Adipocyte (in vitro differentiated cells): ENCODE data around the gene TASP1.

Source experiments
- DNase-seq: peaks from one replicate; pipeline ENCODE4 v3.0.0-alpha.2; 2015; ENCODE audit warnings: low read depth
- H3K27me3 ChIP-seq: replicated peaks from 2 replicates; pipeline ENCODE4 v1.7.0; 2013; ENCODE audit warnings: mild to moderate bottlenecking, low read length, moderate library complexity; ENCODE audit not compliant: control insufficient read depth, insufficient read depth
- H3K36me3 ChIP-seq: 2 replicates; pipeline ENCODE4 v1.7.0; 2013; ENCODE audit warnings: low read length, mild to moderate bottlenecking, moderate library complexity; ENCODE audit not compliant: control insufficient read depth, insufficient read depth, severe bottlenecking
- H3K4me1 ChIP-seq: 2 replicates; pipeline ENCODE4 v1.7.0; 2013; ENCODE audit warnings: mild to moderate bottlenecking, low read length, moderate library complexity; ENCODE audit not compliant: control insufficient read depth, insufficient read depth
- H3K4me3 ChIP-seq: 2 replicates; pipeline ENCODE4 v1.7.0; 2013; ENCODE audit warnings: mild to moderate bottlenecking, low read length, moderate library complexity
- H3K9ac ChIP-seq: 2 replicates; pipeline ENCODE4 v1.7.0; 2013; ENCODE audit warnings: mild to moderate bottlenecking, low read length, moderate library complexity
- H3K9me3 ChIP-seq: 2 replicates; pipeline ENCODE4 v1.7.0; 2013; ENCODE audit warnings: mild to moderate bottlenecking, low read length, moderate library complexity; ENCODE audit not compliant: control insufficient read depth

The TASP1 gene

DNA sequence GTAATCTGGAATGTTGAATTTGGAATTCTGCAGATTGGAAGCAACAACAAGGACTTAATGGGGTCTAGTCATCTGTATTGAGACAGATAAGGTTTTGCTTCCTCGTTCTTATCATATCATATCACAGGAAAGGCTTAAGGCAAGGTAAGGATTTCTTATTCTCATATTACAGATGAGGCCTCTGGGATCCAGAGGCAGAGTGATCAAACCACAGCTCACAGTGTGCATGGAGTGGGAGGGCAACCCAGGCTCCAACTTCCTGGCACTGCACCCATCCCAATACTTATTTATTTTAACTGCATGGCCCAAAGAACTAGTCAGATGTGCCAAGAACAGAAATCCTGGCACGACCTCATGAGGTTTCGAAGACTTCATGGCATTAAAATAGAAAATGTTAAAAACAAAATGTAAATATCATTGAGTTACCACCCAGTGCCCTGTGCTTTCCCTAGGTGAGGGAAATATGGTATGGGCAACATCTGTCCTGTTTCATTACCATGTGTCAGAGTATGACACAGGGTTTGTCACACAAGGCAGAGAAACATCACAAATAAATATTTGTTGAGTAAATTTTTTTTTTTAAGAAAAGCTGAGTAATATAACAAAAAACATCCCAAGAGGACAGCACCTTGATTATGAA, 225.8 kb downstream of the TASP1 start:
- no peaks in the 10 kb centered on the region for H3K9me3 ChIP-seq
- no peaks in the 10 kb centered on the region for H3K36me3 ChIP-seq
- H3K9ac ChIP-seq: no peak overlapping the region
- peak; percentile 24 for DNase-seq
- no peaks in the 10 kb centered on the region for H3K4me1 ChIP-seq
- H3K4me3 ChIP-seq: no peak overlapping the region
- H3K27me3 ChIP-seq: no peaks in the 10 kb centered on the region

DNA sequence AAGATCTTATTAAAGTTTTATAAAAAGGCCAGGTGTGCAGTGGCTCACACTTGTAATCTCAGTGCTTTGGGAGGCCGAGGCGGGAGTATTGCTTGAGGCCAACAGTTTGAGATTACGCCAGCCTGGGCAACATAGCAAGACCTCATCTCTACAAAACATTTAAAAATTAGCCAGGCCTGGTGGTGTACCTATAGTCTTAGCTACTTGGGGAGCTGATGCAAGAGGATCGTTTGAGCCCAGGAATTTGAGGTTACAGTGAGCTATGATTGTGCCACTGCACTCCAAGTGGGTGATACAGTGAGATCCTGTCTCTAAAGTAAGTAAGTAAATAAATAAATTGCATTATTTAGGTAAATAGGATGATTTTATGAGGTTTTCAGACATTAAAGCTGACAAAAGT, 234.4 kb downstream of the TASP1 start:
- Histone ChIP-seq H3K9me3 (no peaks in the 10 kb centered on the region), H3K4me3 (no peak overlapping the region), H3K9ac (no peak overlapping the region), H3K4me1 (no peaks in the 10 kb centered on the region), H3K27me3 (no peaks in the 10 kb centered on the region), H3K36me3 (no peaks in the 10 kb centered on the region)
- no peak for DNase-seq

DNA sequence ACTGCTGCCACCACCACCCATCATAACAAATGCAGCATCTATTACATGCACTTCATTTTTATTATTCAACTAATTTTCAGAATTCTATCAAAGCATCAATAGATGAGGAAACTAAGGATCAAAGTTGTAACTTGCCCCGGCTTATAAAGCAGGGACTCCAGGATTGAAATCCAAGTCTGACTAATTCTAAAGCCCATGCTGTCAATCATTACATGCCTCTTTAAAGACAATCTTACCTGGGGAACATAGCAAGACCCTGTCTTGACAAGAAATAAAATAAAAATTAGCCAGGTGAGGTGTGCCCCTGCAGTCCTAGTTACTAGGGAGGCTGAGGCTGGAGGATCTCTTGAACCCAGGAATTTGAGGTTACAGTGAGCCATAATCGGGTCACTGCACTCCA, 235.3 kb downstream of the TASP1 start:
- H3K27me3 ChIP-seq: no peaks in the 10 kb centered on the region
- H3K4me3 ChIP-seq: no peak overlapping the region
- no peak overlapping the region for H3K9ac ChIP-seq
- no peak for DNase-seq
- H3K9me3 ChIP-seq: no peaks in the 10 kb centered on the region
- H3K4me1 ChIP-seq: no peaks in the 10 kb centered on the region
- H3K36me3 ChIP-seq: no peaks in the 10 kb centered on the region

DNA sequence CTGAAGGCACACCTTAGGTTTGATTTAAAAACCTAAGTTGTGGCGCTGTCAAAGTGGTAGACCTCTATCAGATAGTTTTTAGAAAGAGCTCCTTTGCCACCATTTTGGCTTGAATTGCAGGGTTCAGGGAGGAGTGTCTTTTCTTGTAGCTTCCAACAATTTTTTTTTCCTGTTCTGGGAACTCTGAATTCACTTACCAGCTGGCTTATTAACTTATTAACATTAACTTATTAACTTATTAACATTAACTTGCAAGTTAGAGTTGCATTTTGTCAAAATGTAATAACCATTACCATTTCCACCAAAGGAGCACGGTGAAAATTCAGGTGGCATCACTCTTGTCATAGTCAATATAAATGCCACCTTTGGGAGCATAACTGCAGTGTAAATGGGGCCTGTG, 235.7 kb downstream of the TASP1 start:
- H3K9me3 ChIP-seq: no peaks in the 10 kb centered on the region
- H3K27me3 ChIP-seq: no peaks in the 10 kb centered on the region
- no peak for DNase-seq
- no peaks in the 10 kb centered on the region for H3K36me3 ChIP-seq
- H3K9ac ChIP-seq: no peak overlapping the region
- H3K4me3 ChIP-seq: no peak overlapping the region
- no peaks in the 10 kb centered on the region for H3K4me1 ChIP-seq

DNA sequence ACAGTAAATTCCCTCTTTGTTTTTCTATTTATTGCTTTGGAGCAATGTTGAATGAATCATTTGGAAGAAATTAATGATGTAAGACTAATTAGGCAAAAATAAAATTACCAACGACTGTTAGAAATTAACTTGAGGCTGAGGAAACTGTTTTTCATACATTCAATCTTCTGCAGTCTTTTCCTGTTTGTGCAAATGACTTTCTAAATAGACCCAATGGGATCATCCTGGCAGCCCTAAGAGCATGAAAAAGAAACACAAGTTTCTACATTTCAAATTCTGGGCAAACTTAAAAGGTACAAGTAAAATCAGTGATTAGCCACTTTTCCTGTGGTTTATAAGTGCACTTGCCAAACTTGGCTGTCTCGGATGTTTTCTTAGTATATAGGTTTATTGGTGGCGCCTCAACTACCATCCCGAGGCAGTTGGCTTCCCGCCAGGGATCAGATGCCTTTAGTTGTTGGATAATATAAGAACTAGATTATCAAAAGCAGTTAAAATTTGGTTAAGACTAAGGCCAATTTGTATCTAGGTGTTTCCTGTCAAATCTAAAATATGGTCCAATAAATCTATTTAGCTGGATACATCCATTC, 236.5 kb downstream of the TASP1 start:
- Histone ChIP-seq H3K36me3 (no peaks in the 10 kb centered on the region), H3K27me3 (no peaks in the 10 kb centered on the region)
- DNase-seq: no peak

DNA sequence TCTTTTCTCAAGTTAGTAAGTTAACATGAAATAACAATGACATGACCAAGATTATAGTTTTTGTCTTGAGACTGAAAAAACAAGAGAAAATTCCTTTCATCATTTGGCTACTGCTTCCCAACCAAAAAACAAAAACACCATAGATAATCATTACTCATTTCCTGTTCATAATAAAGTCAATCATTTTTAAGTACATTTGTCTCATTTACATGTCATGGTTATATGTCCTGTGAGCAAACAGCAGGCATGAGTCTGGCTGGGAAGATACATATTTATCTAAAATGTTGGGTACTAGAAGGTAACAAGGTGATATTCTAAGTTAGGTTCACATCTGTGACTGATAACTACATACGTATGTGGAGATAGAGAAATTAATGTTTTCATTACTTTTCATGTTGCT, 237.1 kb downstream of the TASP1 start:
- DNase-seq: no peak
- no peak overlapping the region for H3K4me3 ChIP-seq
- peaks cover 4% of the 10 kb centered on the region for H3K4me1 ChIP-seq
- no peaks in the 10 kb centered on the region for H3K36me3 ChIP-seq
- H3K9ac ChIP-seq: no peak overlapping the region
- no peaks in the 10 kb centered on the region for H3K9me3 ChIP-seq
- no peaks in the 10 kb centered on the region for H3K27me3 ChIP-seq

More for the DNA sequence above, 236.5 kb downstream of the TASP1 start:
- Histone ChIP-seq H3K9me3 (no peaks in the 10 kb centered on the region), H3K4me1 (peaks cover 4% of the 10 kb centered on the region), H3K4me3 (no peak overlapping the region), H3K9ac (no peak overlapping the region)

DNA sequence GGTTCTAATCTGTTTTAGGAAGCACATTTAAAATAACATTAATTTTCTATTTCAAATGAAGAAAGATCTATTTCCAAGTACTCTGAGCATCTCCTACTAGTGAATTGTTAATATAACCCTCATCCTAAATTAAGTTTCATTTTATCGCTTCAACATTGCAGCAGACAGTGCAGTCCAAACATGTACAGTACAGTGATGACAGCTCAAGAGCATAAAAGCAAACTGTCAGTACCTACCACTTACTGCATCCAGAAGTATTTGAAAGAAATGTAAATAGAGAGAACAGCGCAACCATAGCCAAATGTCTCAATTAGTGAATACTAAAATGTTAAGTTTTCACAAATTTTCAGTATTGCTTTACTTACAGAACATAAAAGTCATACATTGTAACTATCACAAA, 238.3 kb downstream of the TASP1 start:
- H3K9ac ChIP-seq: no peak overlapping the region
- H3K4me1 ChIP-seq: peaks cover 4% of the 10 kb centered on the region
- H3K4me3 ChIP-seq: no peak overlapping the region
- H3K27me3 ChIP-seq: no peaks in the 10 kb centered on the region
- no peaks in the 10 kb centered on the region for H3K36me3 ChIP-seq
- no peak for DNase-seq
- no peaks in the 10 kb centered on the region for H3K9me3 ChIP-seq

DNA sequence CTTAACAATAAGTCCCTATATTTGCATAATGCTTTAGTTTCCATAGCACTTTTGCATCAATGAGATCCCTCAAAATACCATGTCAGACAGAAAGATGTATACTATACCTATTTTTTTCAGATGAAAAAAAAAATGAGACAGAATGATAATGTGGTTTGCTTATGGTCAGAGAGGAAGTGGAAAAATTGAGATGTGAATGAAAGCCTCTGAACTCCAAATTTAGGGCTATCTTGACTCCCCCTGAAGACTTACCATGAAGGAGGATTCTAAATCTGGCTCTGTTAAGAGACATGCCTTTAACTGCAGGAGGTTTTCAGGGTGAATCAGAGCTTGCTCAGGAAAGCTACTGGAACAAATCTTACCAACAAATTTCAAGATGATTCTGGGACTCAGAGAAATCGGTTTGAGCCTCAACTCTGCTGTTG, 241.4 kb downstream of the TASP1 start:
- H3K36me3 ChIP-seq: no peaks in the 10 kb centered on the region
- H3K9ac ChIP-seq: no peak overlapping the region
- H3K27me3 ChIP-seq: no peaks in the 10 kb centered on the region
- H3K4me1 ChIP-seq: peaks cover 10% of the 10 kb centered on the region
- no peak overlapping the region for H3K4me3 ChIP-seq
- no peaks in the 10 kb centered on the region for H3K9me3 ChIP-seq
- DNase-seq: peak; percentile 63

DNA sequence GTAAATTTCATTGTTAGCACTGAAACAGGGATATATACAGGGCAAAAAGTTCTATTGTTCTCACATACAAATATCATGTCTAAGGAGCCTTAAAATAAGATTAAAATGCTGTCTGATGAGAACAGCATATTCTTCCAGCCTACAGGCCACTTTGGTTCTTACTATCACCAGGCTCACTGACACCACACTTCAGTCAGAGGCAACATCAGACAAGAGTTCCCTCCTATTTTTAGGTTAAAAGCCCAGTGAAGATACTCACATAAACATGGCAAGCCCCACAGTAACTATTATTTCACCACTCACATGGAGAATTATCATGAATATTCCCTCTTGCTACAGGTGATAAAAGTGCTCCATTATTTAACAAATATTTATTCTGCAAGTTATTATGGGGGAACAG, 241.9 kb downstream of the TASP1 start:
- no peaks in the 10 kb centered on the region for H3K27me3 ChIP-seq
- no peak for DNase-seq
- no peaks in the 10 kb centered on the region for H3K9me3 ChIP-seq
- H3K4me3 ChIP-seq: no peak overlapping the region
- H3K36me3 ChIP-seq: no peaks in the 10 kb centered on the region
- peaks cover 10% of the 10 kb centered on the region for H3K4me1 ChIP-seq
- H3K9ac ChIP-seq: no peak overlapping the region

DNA sequence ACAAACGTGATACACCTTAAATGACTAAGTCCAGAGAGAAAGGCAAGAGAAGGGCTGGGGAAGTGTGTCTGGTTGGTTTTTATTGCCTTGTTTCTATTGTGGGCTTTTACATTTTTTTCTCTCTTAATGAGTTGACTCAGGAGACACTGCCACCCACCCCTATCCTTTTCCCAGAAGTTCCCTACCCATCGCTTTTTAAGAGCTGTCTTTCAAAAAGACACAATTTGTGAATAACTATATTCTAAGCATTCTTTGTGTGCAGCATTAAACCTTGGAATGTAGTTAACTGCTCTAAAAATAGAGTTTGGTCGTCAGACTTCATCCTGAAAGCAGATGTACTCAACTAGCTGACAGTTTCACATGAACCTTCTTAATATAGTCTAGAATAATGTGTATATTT, 242.7 kb downstream of the TASP1 start:
- peak; percentile 57 for DNase-seq
- H3K9ac ChIP-seq: no peak overlapping the region
- no peak overlapping the region for H3K4me3 ChIP-seq
- peaks cover 10% of the 10 kb centered on the region for H3K4me1 ChIP-seq
- H3K36me3 ChIP-seq: no peaks in the 10 kb centered on the region
- no peaks in the 10 kb centered on the region for H3K9me3 ChIP-seq
- no peaks in the 10 kb centered on the region for H3K27me3 ChIP-seq

DNA sequence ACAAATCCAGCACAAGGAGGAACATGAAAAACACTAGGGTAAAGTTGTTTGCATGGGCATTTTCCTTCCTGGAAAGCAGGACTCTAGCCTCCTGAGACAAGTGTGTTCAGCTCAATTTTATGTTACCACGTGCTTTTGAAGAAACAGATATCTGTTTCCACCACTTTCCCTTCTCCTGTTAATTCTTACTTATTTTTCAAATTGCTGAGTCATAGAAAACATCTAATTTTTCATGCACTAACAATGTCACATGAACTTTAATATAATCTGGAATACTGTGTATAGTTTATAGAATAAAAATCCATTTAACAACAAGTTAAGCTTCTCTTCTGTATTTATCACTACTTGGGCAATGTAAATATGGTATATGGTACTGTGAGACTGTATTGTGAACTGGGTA, 243.5 kb downstream of the TASP1 start:
- Histone ChIP-seq H3K9me3 (no peaks in the 10 kb centered on the region), H3K4me1 (peaks cover 10% of the 10 kb centered on the region), H3K36me3 (no peaks in the 10 kb centered on the region), H3K9ac (no peak overlapping the region), H3K27me3 (no peaks in the 10 kb centered on the region), H3K4me3 (no peak overlapping the region)
- DNase-seq: no peak

DNA sequence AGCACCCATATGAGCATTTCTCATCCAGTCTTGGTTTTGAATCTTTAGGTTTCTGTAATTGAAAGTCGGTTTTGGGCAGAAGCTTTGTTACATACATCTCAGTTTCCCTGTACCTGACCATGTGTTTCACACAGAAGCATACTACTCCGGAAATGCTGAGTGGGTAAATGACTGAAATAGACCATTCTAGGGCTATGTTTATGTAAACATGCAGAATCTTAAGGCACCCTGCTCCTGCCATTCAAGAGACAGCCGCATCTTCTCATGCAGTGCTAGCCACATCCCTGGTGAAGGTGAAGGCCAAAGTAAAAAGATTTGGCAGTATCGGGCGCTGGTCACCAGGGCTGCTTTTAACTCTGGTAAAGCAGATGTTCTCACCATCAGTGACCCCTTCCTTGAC, 246.3 kb downstream of the TASP1 start:
- no peaks in the 10 kb centered on the region for H3K27me3 ChIP-seq
- H3K36me3 ChIP-seq: no peaks in the 10 kb centered on the region
- H3K9ac ChIP-seq: no peak overlapping the region
- H3K4me1 ChIP-seq: peaks cover 6% of the 10 kb centered on the region
- H3K4me3 ChIP-seq: no peak overlapping the region
- no peak for DNase-seq
- no peaks in the 10 kb centered on the region for H3K9me3 ChIP-seq
